ENCODE results near the gene CDC14B. TPM values are rescaled to one million over a fixed set of nuclear protein-coding genes. Genes with fewer than 3 reads are reported as not detected.
"Not testable (repeated sequence)": the region's sequence is repeated elsewhere in the genome, so short reads cannot be mapped to it uniquely, and the experiment has no call there.

The CDC14B gene
- total and polyA plus RNA-seq, 2 donors (not counting 1 experiment from before 2014, with no cell fraction given) = 2.8 to 8.5 TPM

GRCh38 chr9:96503918-96504317, 115.7 kb downstream of the CDC14B start:
- no peak overlapping the region for H3K27ac Mint-ChIP-seq
- no peak for ATAC-seq (ENCODE audit: low read depth)
- Histone ChIP-seq H3K79me2 (ENCODE audit: control insufficient read depth, insufficient read depth, low read length) (no peaks in the 10 kb centered on the region), H4K20me1 (ENCODE audit: control insufficient read depth, insufficient read depth, low read length, poor library complexity, severe bottlenecking) (no peaks in the 10 kb centered on the region), H3K4me3 (ENCODE audit: control extremely low read depth in 1 of 5, extremely low read depth in 1 of 5, insufficient read depth in 1 of 5, low read depth in 2 of 5, low read length in 4 of 5) (no peak overlapping the region), H3K4me1 (ENCODE audit: control insufficient read depth in 2 of 2, insufficient read depth in 2 of 2, low read length in 2 of 2) (no peaks in the 10 kb centered on the region), H3K27ac (ENCODE audit: low read length in 2 of 2) (no peak overlapping the region), H3K36me3 (replicated peaks in 1 of 2; ENCODE audit: control extremely low read depth in 1 of 2, control insufficient read depth in 1 of 2, extremely low read depth in 1 of 2, insufficient read depth in 2 of 2, low read length in 1 of 2) (no peaks in the 10 kb centered on the region), H2AFZ (ENCODE audit: insufficient read depth, low read depth, low read length, poor library complexity, severe bottlenecking) (no peak overlapping the region), H3K4me2 (replicated peaks; ENCODE audit: low read depth, low read length, poor library complexity, severe bottlenecking) (no peak overlapping the region), H3K9ac (ENCODE audit: low read length) (no peak overlapping the region), H3K27me3 (replicated peaks in 1 of 4; ENCODE audit: control extremely low read depth in 1 of 4, control insufficient read depth in 3 of 4, insufficient read depth in 4 of 4, low read length in 3 of 4) (no peaks in the 10 kb centered on the region), H3K9me3 (ENCODE audit: control extremely low read depth in 1 of 3, control insufficient read depth in 2 of 3, insufficient read depth in 1 of 3, low read length in 2 of 3) (no peaks in the 10 kb centered on the region)
- H3K9me3 Mint-ChIP-seq (ENCODE audit: insufficient read depth) = no peaks in the 10 kb centered on the region
- TF ChIP-seq CTCF (IDR thresholded peaks at IDR 0.05) = no peak
- TF ChIP-seq EZH2 (IDR thresholded peaks at IDR 0.05; ENCODE audit: borderline replicate concordance, insufficient read depth, low read depth, low read length, poor library complexity, severe bottlenecking) = no peak
- no peaks in the 10 kb centered on the region for H3K27me3 Mint-ChIP-seq
- no peak for DNase-seq
- WGBS (ENCODE audit: insufficient coverage) = 97% methylated on average over 10 of the region's 11 CpGs
- H3K4me3 Mint-ChIP-seq = no peak overlapping the region
- intact Hi-C loops (cut with micrococcal nuclease) = no loop called here
- H3K4me1 Mint-ChIP-seq = no peaks in the 10 kb centered on the region
- CTCF ChIA-PET = no interaction called here
- POLR2A ChIA-PET = no interaction called here

- H3K27ac ChIP-seq (ENCODE audit: low read length in 2 of 2); CTCF ChIA-PET; H3K27me3 ChIP-seq (replicated peaks in 1 of 4; ENCODE audit: control extremely low read depth in 1 of 4, control insufficient read depth in 3 of 4, insufficient read depth in 4 of 4, low read length in 3 of 4); H3K79me2 ChIP-seq (ENCODE audit: control insufficient read depth, insufficient read depth, low read length); H3K4me1 Mint-ChIP-seq; H3K4me3 Mint-ChIP-seq; H3K9me3 ChIP-seq (ENCODE audit: control extremely low read depth in 1 of 3, control insufficient read depth in 2 of 3, insufficient read depth in 1 of 3, low read length in 2 of 3); H3K27me3 Mint-ChIP-seq; H3K4me1 ChIP-seq (ENCODE audit: control insufficient read depth in 2 of 2, insufficient read depth in 2 of 2, low read length in 2 of 2); H4K20me1 ChIP-seq (ENCODE audit: control insufficient read depth, insufficient read depth, low read length, poor library complexity, severe bottlenecking); POLR2A ChIA-PET; H2AFZ ChIP-seq (ENCODE audit: insufficient read depth, low read depth, low read length, poor library complexity, severe bottlenecking); H3K9ac ChIP-seq (ENCODE audit: low read length); H3K4me3 ChIP-seq (ENCODE audit: control extremely low read depth in 1 of 5, extremely low read depth in 1 of 5, insufficient read depth in 1 of 5, low read depth in 2 of 5, low read length in 4 of 5); DNase-seq; ATAC-seq (ENCODE audit: low read depth); H3K36me3 ChIP-seq (replicated peaks in 1 of 2; ENCODE audit: control extremely low read depth in 1 of 2, control insufficient read depth in 1 of 2, extremely low read depth in 1 of 2, insufficient read depth in 2 of 2, low read length in 1 of 2); H3K27ac Mint-ChIP-seq; H3K4me2 ChIP-seq (replicated peaks; ENCODE audit: low read depth, low read length, poor library complexity, severe bottlenecking); H3K9me3 Mint-ChIP-seq (ENCODE audit: insufficient read depth); intact Hi-C loops (cut with micrococcal nuclease): not testable (repeated sequence)
These were observed 116.3 kb downstream of the CDC14B start for GRCh38 chr9:96503374-96503748.

Measured in B cell (primary cell).